ENCODE measurements around the gene ABCD3. TPM values are rescaled to one million over a fixed set of nuclear protein-coding genes. Genes with fewer than 3 reads are reported as not detected.
"Not testable (repeated sequence)": the region's sequence is repeated elsewhere in the genome, so short reads cannot be mapped to it uniquely, and the experiment has no call there.

The ABCD3 gene
- polyA plus RNA-seq, 1 of the 3 experiments (the other 2 are of a cell fraction) = 6.5 TPM

- H3K36me3 ChIP-seq (replicated peaks in 1 of 2; ENCODE audit: control insufficient read depth in 1 of 2, insufficient read depth in 2 of 2, low read length in 1 of 2); H3K79me2 ChIP-seq (ENCODE audit: insufficient read depth); H2AFZ ChIP-seq (ENCODE audit: low read depth); H3K9ac ChIP-seq; H3K27ac ChIP-seq (ENCODE audit: low read depth in 2 of 2, low read length in 1 of 2); CTCF ChIA-PET; H3K4me3 ChIP-seq (ENCODE audit: low read depth in 2 of 2, low read length in 1 of 2); H3K9me2 ChIP-seq; POLR2A ChIA-PET; H4K20me1 ChIP-seq (ENCODE audit: insufficient read depth); H3K4me2 ChIP-seq; H3K4me1 ChIP-seq (ENCODE audit: control insufficient read depth in 1 of 2, insufficient read depth in 2 of 2, low read depth in 1 of 2, low read length in 1 of 2); DNase-seq; H3K9me3 ChIP-seq; H3K27me3 ChIP-seq (ENCODE audit: insufficient read depth); H3F3A ChIP-seq (replicated peaks; ENCODE audit: insufficient read depth): not testable (repeated sequence)
- WGBS (ENCODE audit: low lambda C conversion rate) = 81% methylated on average over 5 of the region's 5 CpGs
Observed at GRCh38 chr1:94566436-94566835, 148.2 kb downstream of the ABCD3 start.

- H3K27me3 ChIP-seq (ENCODE audit: insufficient read depth); H3K36me3 ChIP-seq (replicated peaks in 1 of 2; ENCODE audit: control insufficient read depth in 1 of 2, insufficient read depth in 2 of 2, low read length in 1 of 2); H4K20me1 ChIP-seq (ENCODE audit: insufficient read depth); H3K4me3 ChIP-seq (ENCODE audit: low read depth in 2 of 2, low read length in 1 of 2); H3K4me2 ChIP-seq; DNase-seq; POLR2A ChIA-PET; CTCF ChIA-PET; H3K9me3 ChIP-seq; H3K9me2 ChIP-seq; H3K79me2 ChIP-seq (ENCODE audit: insufficient read depth); H3K4me1 ChIP-seq (ENCODE audit: control insufficient read depth in 1 of 2, insufficient read depth in 2 of 2, low read depth in 1 of 2, low read length in 1 of 2); H3F3A ChIP-seq (replicated peaks; ENCODE audit: insufficient read depth); H3K27ac ChIP-seq (ENCODE audit: low read depth in 2 of 2, low read length in 1 of 2); H3K9ac ChIP-seq; H2AFZ ChIP-seq (ENCODE audit: low read depth): not testable (repeated sequence)
- 88% methylated on average over 2 of the region's 2 CpGs for WGBS (ENCODE audit: low lambda C conversion rate)
Observed at GRCh38 chr1:94567975-94568607, 149.9 kb downstream of the ABCD3 start.

Other genes starting within 250 kb of the ABCD3 start
- 20.1 and 23.3 TPM in 2 replicates for gene ARHGAP29, start 180.8 kb upstream of the ABCD3 start, polyA plus RNA-seq (2012; rRNA removed)
- 1.8 and 2.5 TPM in 2 replicates for gene F3, start 123.4 kb downstream of the ABCD3 start, polyA plus RNA-seq (2012; rRNA removed)